Measurements from ENCODE around the gene HSBP1. TPM values are rescaled to one million over a fixed set of nuclear protein-coding genes. Genes with fewer than 3 reads are reported as not detected.

The HSBP1 gene
- total RNA-seq, 2 donors from 2014 or later = 17.4 to 18.7 TPM

- Histone ChIP-seq H3K4me3 (no peak overlapping the region), H3K27me3 (replicated peaks; ENCODE audit: insufficient read depth) (no peaks in the 10 kb centered on the region), H3K27ac (no peak overlapping the region), H3K4me1 (replicated peaks) (no peaks in the 10 kb centered on the region), H3K36me3 (no peaks in the 10 kb centered on the region), H3K9me3 (no peaks in the 10 kb centered on the region)
- intact Hi-C loops (cut with DNase I) = no loop called here
- no peak for DNase-seq (ENCODE audit: low spot score)
- TF ChIP-seq POLR2AphosphoS5 (IDR thresholded peaks at IDR 0.05) (no peak), CTCF (IDR thresholded peaks at IDR 0.05) (no peak), POLR2A (IDR thresholded peaks at IDR 0.05) (no peak)
- WGBS = 84% methylated on average over 10 of the region's 10 CpGs
These were observed 28.1 kb downstream of the HSBP1 start for GRCh38 chr16:83835586-83836566.

GRCh38 chr16:83837566-83837965, 29.8 kb downstream of the HSBP1 start:
- no peaks in the 10 kb centered on the region for H3K27me3 ChIP-seq (replicated peaks; ENCODE audit: insufficient read depth)
- intact Hi-C loops (cut with DNase I) = no loop called here
- no peaks in the 10 kb centered on the region for H3K4me1 ChIP-seq (replicated peaks)
- H3K27ac ChIP-seq = no peak overlapping the region
- DNase-seq (ENCODE audit: low spot score) = no peak
- TF ChIP-seq POLR2A (IDR thresholded peaks at IDR 0.05) (no peak), CTCF (IDR thresholded peaks at IDR 0.05) (no peak), POLR2AphosphoS5 (IDR thresholded peaks at IDR 0.05) (no peak)
- 95% methylated on average over 4 of the region's 4 CpGs for WGBS
- no peaks in the 10 kb centered on the region for H3K9me3 ChIP-seq
- no peaks in the 10 kb centered on the region for H3K36me3 ChIP-seq
- no peak overlapping the region for H3K4me3 ChIP-seq

- Histone ChIP-seq H3K4me3 (no peak overlapping the region), H3K27me3 (replicated peaks; ENCODE audit: insufficient read depth) (no peaks in the 10 kb centered on the region), H3K36me3 (no peaks in the 10 kb centered on the region), H3K9me3 (no peaks in the 10 kb centered on the region), H3K27ac (no peak overlapping the region), H3K4me1 (replicated peaks) (no peaks in the 10 kb centered on the region)
- TF ChIP-seq POLR2A (IDR thresholded peaks at IDR 0.05) (no peak), POLR2AphosphoS5 (IDR thresholded peaks at IDR 0.05) (no peak), CTCF (IDR thresholded peaks at IDR 0.05) (no peak)
- 32% methylated on average over 4 of the region's 4 CpGs for WGBS
- DNase-seq (ENCODE audit: low spot score) = no peak
- intact Hi-C loops (cut with DNase I) = no loop called here
These were observed 30.4 kb downstream of the HSBP1 start for GRCh38 chr16:83838151-83838550.

GRCh38 chr16:83839561-83839960, 31.8 kb downstream of the HSBP1 start:
- H3K9me3 ChIP-seq = no peaks in the 10 kb centered on the region
- WGBS = 51% methylated on average over 3 of the region's 3 CpGs
- no peak overlapping the region for H3K4me3 ChIP-seq
- no peaks in the 10 kb centered on the region for H3K36me3 ChIP-seq
- no peak for DNase-seq (ENCODE audit: low spot score)
- no peaks in the 10 kb centered on the region for H3K27me3 ChIP-seq (replicated peaks; ENCODE audit: insufficient read depth)
- intact Hi-C loops (cut with DNase I) = no loop called here
- H3K27ac ChIP-seq = no peak overlapping the region
- TF ChIP-seq CTCF (IDR thresholded peaks at IDR 0.05) = no peak
- TF ChIP-seq POLR2A (IDR thresholded peaks at IDR 0.05) = no peak
- TF ChIP-seq POLR2AphosphoS5 (IDR thresholded peaks at IDR 0.05) = no peak
- H3K4me1 ChIP-seq (replicated peaks) = no peaks in the 10 kb centered on the region
